Muscle layer of duodenum (tissue), 2 donors: ENCODE data around the gene RPL31.

Experiments
- H3K27ac ChIP-seq: one replicate; pipeline ENCODE4 v1.7.0; 2013; ENCODE audit warnings: mild to moderate bottlenecking, low read length
- H3K27me3 ChIP-seq: one replicate; pipeline ENCODE4 v1.7.0; 2013; ENCODE audit warnings: low read depth, mild to moderate bottlenecking, control low read depth, low read length
- H3K36me3 ChIP-seq, 2 donors: one replicate each; pipeline ENCODE4 v1.7.0; 2013; ENCODE audit warnings: low read length in 2 of 2, control low read depth in 1 of 2, mild to moderate bottlenecking in 1 of 2; ENCODE audit not compliant: insufficient read depth in 2 of 2, control insufficient read depth in 1 of 2
- H3K4me1 ChIP-seq, 2 donors: one replicate each; pipeline ENCODE4 v1.7.0; 2013; ENCODE audit warnings: low read length in 2 of 2, mild to moderate bottlenecking in 2 of 2, control low read depth in 1 of 2, moderate library complexity in 1 of 2; ENCODE audit not compliant: insufficient read depth in 2 of 2, control insufficient read depth in 1 of 2
- H3K4me3 ChIP-seq, 2 donors: one replicate each; pipeline ENCODE4 v1.7.0; 2013; ENCODE audit warnings: low read length in 2 of 2, low read depth in 1 of 2, mild to moderate bottlenecking in 1 of 2
- H3K9me3 ChIP-seq, 2 donors: one replicate each; pipeline ENCODE4 v1.7.0; 2013; ENCODE audit warnings: low read length in 2 of 2, control low read depth in 1 of 2, mild to moderate bottlenecking in 1 of 2; ENCODE audit not compliant: control insufficient read depth in 1 of 2
- donor health status: healthy.

Gene RPL31

DNA sequence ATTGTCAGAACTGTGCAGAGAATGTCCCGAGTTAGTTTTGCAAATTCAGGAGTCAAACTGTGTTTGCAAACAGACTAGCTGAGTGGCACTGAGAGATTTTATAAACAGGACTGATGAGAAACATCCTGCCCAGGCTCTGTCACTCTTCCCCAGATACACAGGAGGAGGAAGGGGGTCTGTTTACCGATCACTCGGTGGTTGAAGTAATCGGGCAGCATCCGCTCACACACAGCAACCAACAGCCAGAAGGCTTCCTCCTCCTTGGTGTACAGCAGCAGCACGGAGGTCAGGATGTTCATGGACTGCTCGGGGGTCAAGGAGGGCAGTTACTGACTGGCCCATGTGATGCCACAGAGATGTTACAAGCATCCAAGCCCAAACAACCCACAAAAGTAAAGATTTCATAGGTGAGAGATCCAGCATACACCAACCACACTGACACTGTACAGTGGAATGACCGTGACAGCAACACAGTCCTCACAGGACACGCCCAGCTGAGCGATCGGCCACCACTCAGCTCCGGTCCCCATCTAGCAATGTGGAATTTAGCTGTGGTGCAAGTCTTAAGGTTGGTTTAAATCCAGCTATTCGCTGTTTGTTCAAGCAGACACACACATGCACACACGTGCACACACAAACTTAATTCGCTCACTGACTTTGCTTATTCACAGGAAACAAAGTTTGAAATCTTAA is 30.1 kb downstream of the RPL31 start:
- Histone ChIP-seq H3K4me3 (no peak overlapping the region), H3K27me3 (no peaks in the 10 kb centered on the region), H3K27ac (no peak overlapping the region), H3K36me3 (peaks cover 23 to 56% of the 10 kb centered on the region in 2 donors), H3K9me3 (no peaks in the 10 kb centered on the region), H3K4me1 (no peaks in the 10 kb centered on the region)

DNA sequence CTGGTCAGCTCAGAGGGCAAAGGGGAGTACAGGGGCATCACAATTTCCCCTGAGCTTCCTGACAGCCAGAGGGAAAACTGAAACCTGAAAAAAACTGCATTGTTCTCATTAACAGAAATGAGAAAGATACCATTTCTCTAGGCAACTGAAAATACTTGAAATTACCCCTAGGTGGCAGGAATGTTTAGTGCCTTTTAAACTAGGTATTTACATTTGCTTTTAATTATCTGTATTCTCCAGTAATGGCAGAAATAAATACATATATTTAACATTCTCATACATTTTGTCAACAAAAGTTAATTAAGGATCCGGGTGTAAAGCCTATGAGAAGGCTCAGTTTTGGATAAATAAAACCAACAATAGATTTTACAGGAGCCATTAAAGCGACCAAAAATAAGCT is 34.5 kb downstream of the RPL31 start:
- Histone ChIP-seq H3K36me3 (peaks cover 26 to 64% of the 10 kb centered on the region in 2 donors), H3K27ac (no peak overlapping the region), H3K27me3 (no peaks in the 10 kb centered on the region), H3K4me3 (no peak overlapping the region), H3K9me3 (no peaks in the 10 kb centered on the region), H3K4me1 (no peaks in the 10 kb centered on the region)

DNA sequence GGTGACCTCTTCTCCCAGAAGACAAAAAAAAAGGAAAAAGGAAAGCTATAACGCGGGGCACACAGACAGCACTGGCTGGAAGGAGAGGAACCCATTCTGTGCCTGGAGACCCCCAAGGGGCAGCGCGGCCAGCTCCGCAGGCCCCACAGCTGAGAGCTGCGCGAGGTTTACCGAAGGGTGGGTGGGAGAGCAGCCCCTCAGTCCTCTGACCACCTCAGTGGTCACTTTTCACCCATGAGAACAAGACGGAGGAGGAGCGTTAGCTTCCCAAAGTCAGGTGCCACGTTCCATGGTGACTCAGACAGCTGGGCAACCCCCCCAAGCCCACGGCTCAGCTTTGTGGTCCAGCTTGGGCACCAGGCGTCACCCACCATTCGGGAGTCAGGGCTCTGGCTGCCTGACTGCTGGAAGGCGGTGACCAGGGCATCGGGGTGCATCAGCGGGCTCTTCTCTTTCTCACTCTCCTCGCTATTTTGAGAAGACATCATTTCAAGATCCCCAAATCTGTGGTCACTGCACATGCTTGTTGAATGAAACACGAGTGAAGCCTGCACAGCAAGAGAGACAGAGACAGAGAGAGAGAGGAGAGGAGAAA is 35.2 kb downstream of the RPL31 start:
- peaks cover 21 to 59% of the 10 kb centered on the region in 2 donors for H3K36me3 ChIP-seq

DNA sequence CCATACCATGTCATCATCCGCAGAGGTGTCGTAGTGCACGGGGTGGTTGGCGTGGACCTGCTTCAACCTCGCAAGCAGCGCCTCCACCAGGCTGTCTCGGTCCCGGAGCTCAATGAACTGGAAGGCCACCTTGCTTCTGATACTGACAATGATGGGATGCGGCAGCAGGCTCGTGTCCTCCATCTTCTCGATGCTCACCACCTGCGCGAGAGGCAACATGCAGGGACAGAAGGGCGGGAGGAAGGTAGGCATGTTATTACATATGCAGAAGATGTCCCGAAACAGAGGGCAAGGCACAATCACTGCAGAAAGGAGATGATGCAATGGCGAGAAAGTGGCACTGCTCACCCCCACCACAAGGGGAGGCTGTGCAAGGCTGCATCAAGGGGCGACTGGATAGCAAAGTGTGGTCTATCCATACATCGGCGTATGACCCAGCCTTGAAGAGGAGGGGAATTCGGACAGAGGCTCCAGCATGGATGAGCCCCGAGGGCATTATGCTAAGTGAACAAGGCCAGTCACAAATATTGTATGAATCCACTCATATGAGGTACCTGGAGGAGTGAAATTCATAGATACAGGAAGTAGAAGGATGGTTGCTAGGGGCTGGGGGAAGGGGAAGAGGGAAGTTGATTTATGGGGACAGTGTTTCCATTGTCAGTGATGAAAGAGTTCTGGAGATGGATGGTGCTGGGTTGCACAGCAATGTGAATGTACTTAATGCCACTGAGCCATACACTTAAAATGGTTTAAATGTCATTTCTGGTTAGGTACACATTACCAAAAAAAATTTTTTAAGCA is 36.6 kb downstream of the RPL31 start:
- Histone ChIP-seq H3K27me3 (no peaks in the 10 kb centered on the region), H3K4me3 (no peak overlapping the region), H3K36me3 (peaks cover 13 to 47% of the 10 kb centered on the region in 2 donors), H3K9me3 (no peaks in the 10 kb centered on the region), H3K27ac (no peak overlapping the region), H3K4me1 (no peaks in the 10 kb centered on the region)

More for the DNA sequence above, 35.2 kb downstream of the RPL31 start:
- no peaks in the 10 kb centered on the region for H3K27me3 ChIP-seq
- no peaks in the 10 kb centered on the region for H3K9me3 ChIP-seq
- H3K27ac ChIP-seq = no peak overlapping the region
- no peak overlapping the region for H3K4me3 ChIP-seq
- no peaks in the 10 kb centered on the region for H3K4me1 ChIP-seq

DNA sequence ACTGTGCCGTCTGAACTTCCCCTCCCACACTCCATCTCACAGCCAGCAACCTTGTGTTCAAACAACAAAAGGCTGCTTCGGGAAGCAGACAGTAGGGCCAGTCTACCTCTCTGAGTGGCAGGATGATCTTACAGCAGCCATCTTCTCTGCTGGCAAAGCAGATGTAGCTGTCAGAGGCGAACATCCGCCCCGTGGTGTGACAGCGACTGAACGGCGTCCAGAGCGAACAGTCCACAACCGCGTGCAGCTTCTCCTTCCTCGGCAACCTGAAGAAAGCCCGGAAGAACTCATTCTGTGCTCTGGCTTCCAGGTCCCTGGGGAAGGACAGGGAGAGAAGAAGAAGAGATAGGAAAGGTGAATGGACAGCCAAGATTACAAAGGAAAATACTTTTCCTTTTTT is 38.0 kb downstream of the RPL31 start:
- H3K4me1 ChIP-seq = no peaks in the 10 kb centered on the region
- peaks cover 9 to 40% of the 10 kb centered on the region in 2 donors for H3K36me3 ChIP-seq
- H3K4me3 ChIP-seq = no peak overlapping the region
- H3K9me3 ChIP-seq = no peaks in the 10 kb centered on the region
- H3K27ac ChIP-seq = no peak overlapping the region
- H3K27me3 ChIP-seq = no peaks in the 10 kb centered on the region

DNA sequence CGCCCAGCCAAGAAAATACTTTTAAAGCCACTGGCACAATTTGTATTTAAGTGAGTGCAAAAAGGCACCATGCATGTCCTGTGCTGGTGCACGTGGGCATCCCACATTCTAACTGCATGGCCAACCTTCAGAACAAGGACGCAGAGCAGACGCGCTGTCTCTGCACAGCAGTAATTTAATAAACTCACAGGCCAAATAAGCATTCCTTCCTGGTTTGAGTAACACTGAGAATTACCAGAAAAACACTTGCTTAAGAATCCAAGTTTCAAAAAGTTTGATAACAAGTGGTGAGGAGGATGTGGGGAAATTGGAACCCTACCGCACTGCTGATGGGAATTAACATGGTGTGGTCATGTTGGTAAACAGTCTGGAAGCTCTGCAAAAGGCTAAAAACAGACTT is 38.7 kb downstream of the RPL31 start:
- no peak overlapping the region for H3K27ac ChIP-seq

DNA sequence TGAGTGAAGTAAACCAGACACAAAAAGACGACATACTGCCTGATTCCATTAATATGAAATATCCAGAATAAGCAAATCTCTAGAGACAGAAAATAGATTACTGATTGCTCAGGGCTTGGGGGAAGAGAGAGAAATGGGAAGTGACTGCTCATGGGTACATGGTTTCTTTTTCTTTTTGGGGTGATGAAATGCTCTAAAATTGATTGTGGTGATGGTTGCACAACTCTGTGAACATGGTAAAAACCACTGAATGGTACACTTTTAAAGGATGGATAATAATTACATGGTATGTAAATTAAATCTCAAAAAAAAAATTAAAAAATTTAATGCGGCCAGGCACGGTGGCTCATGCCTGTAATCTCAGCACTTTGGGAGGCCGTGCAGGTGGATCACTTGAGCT is 39.3 kb downstream of the RPL31 start:
- no peak overlapping the region for H3K27ac ChIP-seq
- no peak overlapping the region for H3K4me3 ChIP-seq
- H3K4me1 ChIP-seq = no peaks in the 10 kb centered on the region
- no peaks in the 10 kb centered on the region for H3K9me3 ChIP-seq
- no peaks in the 10 kb centered on the region for H3K27me3 ChIP-seq
- peaks cover 6 to 29% of the 10 kb centered on the region in 2 donors for H3K36me3 ChIP-seq

More for the DNA sequence above, 38.7 kb downstream of the RPL31 start:
- Histone ChIP-seq H3K27me3 (no peaks in the 10 kb centered on the region), H3K36me3 (peaks cover 6 to 33% of the 10 kb centered on the region in 2 donors), H3K9me3 (no peaks in the 10 kb centered on the region), H3K4me1 (no peaks in the 10 kb centered on the region), H3K4me3 (no peak overlapping the region)

DNA sequence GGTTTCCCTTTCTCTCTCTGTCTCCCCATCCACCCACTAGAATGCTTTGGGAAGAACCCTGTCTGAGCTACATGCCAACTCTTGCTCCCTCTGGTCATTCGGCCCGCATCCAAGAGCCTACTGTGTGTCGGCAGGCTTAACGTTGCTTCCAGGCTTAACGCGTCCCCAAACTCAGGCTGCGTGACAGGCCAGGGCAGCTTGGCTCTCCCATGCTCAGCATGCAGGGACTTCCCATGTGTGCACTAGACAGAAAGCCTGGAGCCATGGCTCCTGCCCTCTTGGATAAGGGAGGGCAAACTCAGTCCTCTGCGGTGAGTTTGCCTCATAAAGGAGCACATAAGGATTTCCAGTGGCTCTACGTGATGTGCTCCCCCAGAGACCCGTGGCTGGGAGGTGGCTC is 43.2 kb downstream of the RPL31 start:
- no peak overlapping the region for H3K4me3 ChIP-seq
- no peaks in the 10 kb centered on the region for H3K9me3 ChIP-seq
- H3K27me3 ChIP-seq = no peaks in the 10 kb centered on the region
- no peak overlapping the region for H3K27ac ChIP-seq
- H3K36me3 ChIP-seq = peaks cover 4 to 12% of the 10 kb centered on the region in 2 donors
- H3K4me1 ChIP-seq = no peaks in the 10 kb centered on the region

DNA sequence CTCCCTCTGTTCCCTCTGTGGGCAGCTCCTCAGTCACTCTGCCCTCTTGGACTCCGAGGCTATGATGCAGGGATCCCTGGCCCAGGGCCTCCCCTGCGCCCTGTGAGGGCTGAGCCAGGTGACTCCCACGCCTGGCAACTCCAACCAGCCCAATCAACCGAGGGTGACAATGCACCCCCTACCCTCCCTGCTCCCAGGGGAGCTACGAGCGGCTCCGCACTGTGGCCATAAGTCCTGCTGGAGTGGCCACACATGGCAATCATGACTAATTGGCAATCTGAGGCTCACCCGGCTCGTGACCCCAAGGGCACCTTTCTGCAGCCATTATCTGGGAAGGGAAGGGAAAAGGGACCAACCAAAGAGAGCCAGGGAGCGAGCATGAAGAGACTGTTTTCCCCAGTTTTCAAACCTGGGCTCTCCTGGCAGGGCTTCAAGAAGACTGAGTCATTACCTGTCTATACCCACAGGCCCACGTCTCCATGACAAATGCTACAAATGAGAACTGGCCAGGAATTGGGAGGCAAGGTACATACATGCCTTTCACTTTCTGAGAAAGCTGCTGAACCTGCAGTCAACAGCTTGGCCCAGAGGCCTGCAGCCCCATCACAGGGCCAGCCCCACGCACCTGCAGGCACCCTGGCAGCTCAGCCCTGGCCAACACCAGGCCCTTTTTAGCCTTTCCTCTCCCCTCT is 45.1 kb downstream of the RPL31 start:
- H3K4me3 ChIP-seq = no peak overlapping the region
- peaks cover 8 to 12% of the 10 kb centered on the region in 2 donors for H3K36me3 ChIP-seq
- no peaks in the 10 kb centered on the region for H3K9me3 ChIP-seq
- no peaks in the 10 kb centered on the region for H3K4me1 ChIP-seq
- no peaks in the 10 kb centered on the region for H3K27me3 ChIP-seq
- H3K27ac ChIP-seq = no peak overlapping the region

DNA sequence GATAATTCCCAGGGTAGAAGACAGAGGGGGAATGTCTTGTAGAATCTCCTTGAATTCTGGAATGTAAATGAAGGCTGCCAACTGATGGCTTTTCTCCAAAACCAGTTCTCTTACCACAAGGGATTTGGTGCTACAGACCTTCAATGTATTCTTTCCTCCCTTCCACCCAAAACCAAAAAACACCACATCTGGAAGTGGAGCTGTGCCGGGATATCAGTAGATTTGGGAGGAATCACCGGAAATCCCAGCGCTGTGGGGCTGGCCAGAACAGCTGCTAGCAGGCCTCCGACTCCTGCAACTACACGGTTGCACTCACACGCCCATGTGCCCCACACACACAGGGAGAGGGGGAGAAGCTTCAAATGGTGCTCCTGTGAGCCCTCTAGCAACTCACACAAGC is 45.7 kb downstream of the RPL31 start:
- Histone ChIP-seq H3K4me1 (no peaks in the 10 kb centered on the region), H3K36me3 (peaks cover 8 to 14% of the 10 kb centered on the region in 2 donors), H3K27ac (no peak overlapping the region), H3K4me3 (no peak overlapping the region), H3K27me3 (no peaks in the 10 kb centered on the region), H3K9me3 (no peaks in the 10 kb centered on the region)

DNA sequence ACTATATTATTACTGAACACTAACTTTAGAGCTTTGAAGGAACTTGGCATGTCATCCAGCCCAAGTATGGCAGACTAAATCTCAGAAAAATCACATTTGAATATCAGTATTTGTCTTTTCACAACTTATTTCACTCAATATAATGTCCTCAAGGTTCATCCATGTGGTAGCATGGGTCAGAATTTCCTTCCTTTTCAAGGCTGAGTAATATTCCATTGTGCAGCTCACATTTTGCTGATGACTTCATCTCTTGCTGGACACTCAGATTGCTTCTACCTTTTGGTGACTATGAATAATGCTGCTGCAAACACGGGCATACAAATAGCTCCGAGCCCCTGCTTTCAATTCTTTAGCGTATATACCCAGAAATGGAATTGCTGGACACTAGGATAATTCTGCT is 46.7 kb downstream of the RPL31 start:
- Histone ChIP-seq H3K9me3 (no peaks in the 10 kb centered on the region), H3K27me3 (no peaks in the 10 kb centered on the region), H3K4me1 (no peaks in the 10 kb centered on the region), H3K36me3 (peaks cover 13 to 23% of the 10 kb centered on the region in 2 donors), H3K4me3 (no peak overlapping the region), H3K27ac (no peak overlapping the region)
